PC-9 (cell line): ENCODE measurements around the gene TMEM51. TPM values are rescaled to one million over a fixed set of nuclear protein-coding genes. Genes with fewer than 3 reads are reported as not detected.

Source experiments
- BruUV-seq: library from RNA; stranded (reverse); fragments of 400-500 nt; replicated peaks from 2 replicates; lab custom pipeline; 2021; lab: Mats Ljungman, UMichigan
- CTCF ChIA-PET: fragments of 300-600 bp; sonication (Branson Sonifier 250); formaldehyde crosslinking; loops from one replicate; lab custom pipeline; 2022; ENCODE audit warnings: antibody characterized with exemption; lab: Charles Lee
- POLR2A ChIA-PET: fragments of 300-600 bp; sonication (Branson Sonifier 250); formaldehyde crosslinking; loops from one replicate; lab custom pipeline; 2022; ENCODE audit warnings: antibody characterized with exemption; ENCODE audit not compliant: unreplicated experiment; lab: Charles Lee
- DNase-seq, 2 experiments: peaks; one replicate each; pipeline versions ENCODE4 v3.0.0 to v3.0.0-alpha.2; 2015 to 2022; ENCODE audit warnings: mixed read lengths in 1 of 2
- H2AFZ ChIP-seq: fragments of 200-600 bp; sonication (generic); 2 replicates; pipeline ENCODE4 v1.8.1; 2017; ENCODE audit warnings: antibody characterized with exemption
- H3F3A ChIP-seq: fragments of 200-600 bp; sonication (generic); 2 replicates; pipeline ENCODE4 v1.8.1; 2017; ENCODE audit warnings: antibody characterized with exemption, mild to moderate bottlenecking, low read depth; ENCODE audit not compliant: insufficient read depth
- H3K27ac ChIP-seq: fragments of 200-600 bp; sonication (generic); 2 replicates; pipeline ENCODE4 v1.6.1; 2016; ENCODE audit warnings: mixed run types
- H3K27me3 ChIP-seq: fragments of 200-600 bp; sonication (generic); 2 replicates; pipeline ENCODE4 v1.6.1; 2016; ENCODE audit warnings: low read depth, mixed run types; ENCODE audit not compliant: insufficient read depth
- H3K36me3 ChIP-seq: fragments of 200-600 bp; sonication (generic); 2 replicates; pipeline ENCODE4 v1.6.1; 2016; ENCODE audit warnings: low read depth, mixed run types
- H3K4me1 ChIP-seq: fragments of 200-600 bp; sonication (generic); replicated peaks from 2 replicates; pipeline ENCODE4 v1.6.1; 2016; ENCODE audit warnings: mixed run types; ENCODE audit not compliant: insufficient read depth
- H3K4me2 ChIP-seq: fragments of 200-600 bp; sonication (generic); 2 replicates; pipeline ENCODE4 v1.6.1; 2017; ENCODE audit warnings: mixed run types
- H3K4me3 ChIP-seq: fragments of 200-600 bp; sonication (generic); 2 replicates; pipeline ENCODE4 v1.6.1; 2016; ENCODE audit warnings: mixed run types
- H3K79me2 ChIP-seq: fragments of 200-600 bp; sonication (generic); 2 replicates; pipeline ENCODE4 v1.6.1; 2017; ENCODE audit warnings: low read depth, mixed run types
- H3K9me2 ChIP-seq: fragments of 200-600 bp; sonication (generic); 2 replicates; pipeline ENCODE4 v1.8.1; 2017; ENCODE audit warnings: mild to moderate bottlenecking; ENCODE audit not compliant: insufficient read depth
- H3K9me3 ChIP-seq: fragments of 200-600 bp; sonication (generic); 2 replicates; pipeline ENCODE4 v1.8.1; 2016; ENCODE audit warnings: low read depth; ENCODE audit not compliant: insufficient read depth
- H4K20me1 ChIP-seq: fragments of 200-600 bp; sonication (generic); 2 replicates; pipeline ENCODE4 v1.8.1; 2017; ENCODE audit not compliant: insufficient read depth
- CTCF ChIP-seq: fragments of 200-600 bp; sonication (generic); conservative IDR thresholded peaks from 2 replicates; pipeline ENCODE4 v1.6.1; 2017; ENCODE audit warnings: mixed run types, antibody characterized with exemption, mild to moderate bottlenecking, moderate library complexity
- EZH2 ChIP-seq: fragments of 200-600 bp; sonication (generic); IDR thresholded peaks from 2 replicates; pipeline ENCODE4 v1.8.0; 2017; ENCODE audit warnings: antibody characterized with exemption, low read depth
- intact Hi-C: fragments of 100-400 bp; cut with micrococcal nuclease; formaldehyde crosslinking; loops from one replicate; pipeline ENCODE4 v1.10.0; 2022; ENCODE audit not compliant: unreplicated experiment
- total RNA-seq: library from RNA; stranded (reverse); gene quantifications from 2 replicates; pipeline ENCODE4 v1.2.3, GENCODE V29; 2021

Gene TMEM51
- total RNA-seq, 1 experiment from 2014 or later, result 11.7 TPM

- no peak overlapping the region for H3K4me3 ChIP-seq
- H3F3A ChIP-seq, result no peaks in the 10 kb centered on the region
- H3K9me2 ChIP-seq, result no peaks in the 10 kb centered on the region
- H3K9me3 ChIP-seq, result no peaks in the 10 kb centered on the region
- no peak overlapping the region for H3K27ac ChIP-seq
- no peaks in the 10 kb centered on the region for H4K20me1 ChIP-seq
- H3K4me1 ChIP-seq, result peaks cover 8% of the 10 kb centered on the region; the same call in 1 of the 2 replicates
- no peak overlapping the region for H3K4me2 ChIP-seq
- no peaks in the 10 kb centered on the region for H3K79me2 ChIP-seq
- ChIA-PET POLR2A (no interaction called here), CTCF (no interaction called here)
- H3K27me3 ChIP-seq, result no peaks in the 10 kb centered on the region
- TF ChIP-seq EZH2, result no peak
- TF ChIP-seq CTCF, result no peak
- no peaks in the 10 kb centered on the region for H3K36me3 ChIP-seq
- no peak for DNase-seq
- H2AFZ ChIP-seq, result no peak overlapping the region
- no TSS peak for BruUV-seq
- intact Hi-C loops, result no loop called here
Observed at GRCh38 chr1:15146142-15146680, 7.3 kb upstream of the TMEM51 start.

GRCh38 chr1:15146971-15147376 is 6.6 kb upstream of the TMEM51 start:
- POLR2A ChIA-PET, result no interaction called here
- Histone ChIP-seq H3K27me3 (no peaks in the 10 kb centered on the region), H3K36me3 (no peaks in the 10 kb centered on the region), H3K4me2 (no peak overlapping the region), H3K9me3 (no peaks in the 10 kb centered on the region), H4K20me1 (no peaks in the 10 kb centered on the region), H3K27ac (no peak overlapping the region), H3F3A (no peaks in the 10 kb centered on the region), H3K79me2 (no peaks in the 10 kb centered on the region), H3K4me3 (no peak overlapping the region), H3K4me1 (peaks cover 3% of the 10 kb centered on the region; the same call in 1 of the 2 replicates), H2AFZ (no peak overlapping the region), H3K9me2 (no peaks in the 10 kb centered on the region)
- intact Hi-C loops, result no loop called here
- CTCF ChIA-PET, result no interaction called here
- TF ChIP-seq CTCF (no peak), EZH2 (no peak)
- no peak for DNase-seq
- BruUV-seq, result no TSS peak

- intact Hi-C loops, result no loop called here
- Histone ChIP-seq H3K9me2 (no peaks in the 10 kb centered on the region), H3F3A (no peaks in the 10 kb centered on the region), H4K20me1 (no peaks in the 10 kb centered on the region), H3K4me1 (no peaks in the 10 kb centered on the region), H3K4me2 (no peak overlapping the region), H3K4me3 (no peak overlapping the region), H3K27ac (no peak overlapping the region), H3K9me3 (no peaks in the 10 kb centered on the region), H3K27me3 (no peaks in the 10 kb centered on the region), H3K36me3 (no peaks in the 10 kb centered on the region), H3K79me2 (no peaks in the 10 kb centered on the region), H2AFZ (no peak overlapping the region)
- TF ChIP-seq EZH2 (no peak), CTCF (no peak)
- DNase-seq, result no peak
- BruUV-seq, result no TSS peak
- ChIA-PET POLR2A (no interaction called here), CTCF (no interaction called here)
Observed at GRCh38 chr1:15148004-15148403, 5.5 kb upstream of the TMEM51 start.
